Caco-2 (cell line): Measurements from ENCODE around the gene PTP4A1. TPM values are rescaled to one million over a fixed set of nuclear protein-coding genes. Genes with fewer than 3 reads are reported as not detected.
"Not testable (repeated sequence)": the region's sequence is repeated elsewhere in the genome, so short reads cannot be mapped to it uniquely, and the experiment has no call there.

ENCODE experiments used
- BruUV-seq: library from RNA; stranded (reverse); fragments of 400-500 nt; replicated peaks from 2 replicates; lab custom pipeline; 2021; lab: Mats Ljungman, UMichigan
- CTCF ChIA-PET: fragments of 300-600 bp; sonication (Branson Sonifier 250); formaldehyde crosslinking; loops from one replicate; lab custom pipeline; 2022; ENCODE audit warnings: antibody characterized with exemption; lab: Charles Lee
- POLR2A ChIA-PET: fragments of 300-600 bp; sonication (Branson Sonifier 250); formaldehyde crosslinking; loops from one replicate; lab custom pipeline; 2022; ENCODE audit warnings: antibody characterized with exemption; lab: Charles Lee
- DNase-seq, 2 experiments: peaks; one replicate each; pipeline versions ENCODE4 v3.0.0 to v3.0.0-alpha.2; 2020 to 2022
- H3K27me3 ChIP-seq: replicated peaks from 2 replicates; pipeline ENCODE4 v1.6.0; 2011; ENCODE audit warnings: low read length; ENCODE audit not compliant: control insufficient read depth, insufficient read depth
- H3K36me3 ChIP-seq: 2 replicates; pipeline ENCODE4 v1.5.1; 2011; ENCODE audit warnings: low read length; ENCODE audit not compliant: control insufficient read depth, insufficient read depth
- H3K4me1 ChIP-seq: fragments of 250-450 bp; sonication (Bioruptor Pico); 2 replicates; pipeline ENCODE4 v1.5.1; 2020; ENCODE audit warnings: mild to moderate bottlenecking
- H3K4me3 ChIP-seq: 2 replicates; pipeline ENCODE4 v1.5.1; 2011; ENCODE audit warnings: low read depth, mild to moderate bottlenecking, control low read depth, low read length
- H3K9me3 ChIP-seq: fragments of 250-450 bp; sonication (Bioruptor Pico); 2 replicates; pipeline ENCODE4 v1.5.1; 2020; ENCODE audit warnings: mild to moderate bottlenecking, moderate library complexity
- H3K27ac Mint-ChIP-seq: one replicate; pipeline ENCODE4 v1.8.0; 2022; ENCODE audit warnings: mixed read lengths; ENCODE audit not compliant: unreplicated experiment
- H3K27me3 Mint-ChIP-seq: one replicate; pipeline ENCODE4 v1.8.0; 2022; ENCODE audit warnings: mixed read lengths; ENCODE audit not compliant: insufficient read depth, unreplicated experiment
- H3K36me3 Mint-ChIP-seq: one replicate; pipeline ENCODE4 v1.8.0; 2022; ENCODE audit warnings: mild to moderate bottlenecking, mixed read lengths; ENCODE audit not compliant: insufficient read depth, unreplicated experiment
- H3K4me1 Mint-ChIP-seq: one replicate; pipeline ENCODE4 v1.8.0; 2022; ENCODE audit warnings: low read depth, mixed read lengths; ENCODE audit not compliant: unreplicated experiment
- H3K4me3 Mint-ChIP-seq: one replicate; pipeline ENCODE4 v1.8.0; 2022; ENCODE audit warnings: mild to moderate bottlenecking, moderate library complexity, mixed read lengths; ENCODE audit not compliant: unreplicated experiment
- H3K9me3 Mint-ChIP-seq: one replicate; pipeline ENCODE4 v1.8.0; 2022; ENCODE audit warnings: mixed read lengths; ENCODE audit not compliant: unreplicated experiment
- intact Hi-C: fragments of 100-400 bp; cut with micrococcal nuclease; formaldehyde crosslinking; loops from one replicate; pipeline ENCODE4 v1.10.0; 2022; ENCODE audit not compliant: unreplicated experiment
- total RNA-seq: library from RNA; stranded (reverse); gene quantifications from 2 replicates; pipeline ENCODE4 v1.2.3, GENCODE V29; 2022
- TF ChIP-seq, protein P1 (sequence below), 2 experiments: fragments of 200-600 bp in 1 of 2; IDR thresholded peaks; 1 replicate in 1 of 2; 2 replicates in 1 of 2; pipeline versions ENCODE4 v1.5.1 to v1.8.0; 2011 to 2022; ENCODE audit warnings: antibody characterized with exemption in 1 of 2, control low read depth in 1 of 2, inconsistent platforms in 1 of 2, low read depth in 1 of 2, low read length in 1 of 2, mild to moderate bottlenecking in 1 of 2, moderate library complexity in 1 of 2; ENCODE audit not compliant: insufficient read depth in 1 of 2, severe bottlenecking in 1 of 2, unreplicated experiment in 1 of 2

PTP4A1 gene
- total RNA-seq, 1 experiment from 2014 or later: 129 TPM

DNA sequence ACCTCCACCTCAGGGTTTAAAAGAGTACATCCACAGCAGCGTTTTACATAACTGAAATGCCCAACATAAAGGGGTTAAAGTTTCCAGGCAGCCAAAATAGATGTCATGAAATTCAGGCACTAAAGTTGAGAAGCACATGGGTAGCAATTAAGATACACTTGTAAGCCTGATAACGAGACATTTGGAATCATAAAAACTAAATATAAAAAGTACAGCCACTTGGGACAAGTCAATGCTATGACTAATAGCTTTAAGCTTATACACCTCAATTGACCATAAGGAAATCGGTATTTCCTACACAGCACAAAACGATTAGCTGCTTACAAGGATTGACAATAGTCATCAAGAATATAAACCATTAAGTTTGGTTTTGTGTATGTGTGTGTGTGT lies 11.8 kb downstream of the PTP4A1 start:
- Histone ChIP-seq H3K4me3 (no peak overlapping the region), H3K9me3 (no peaks in the 10 kb centered on the region), H3K4me1 (no peaks in the 10 kb centered on the region), H3K36me3 (peaks cover 4% of the 10 kb centered on the region), H3K27me3 (no peaks in the 10 kb centered on the region)
- POLR2A ChIA-PET: no interaction called here
- TF ChIP-seq, protein P1, sequence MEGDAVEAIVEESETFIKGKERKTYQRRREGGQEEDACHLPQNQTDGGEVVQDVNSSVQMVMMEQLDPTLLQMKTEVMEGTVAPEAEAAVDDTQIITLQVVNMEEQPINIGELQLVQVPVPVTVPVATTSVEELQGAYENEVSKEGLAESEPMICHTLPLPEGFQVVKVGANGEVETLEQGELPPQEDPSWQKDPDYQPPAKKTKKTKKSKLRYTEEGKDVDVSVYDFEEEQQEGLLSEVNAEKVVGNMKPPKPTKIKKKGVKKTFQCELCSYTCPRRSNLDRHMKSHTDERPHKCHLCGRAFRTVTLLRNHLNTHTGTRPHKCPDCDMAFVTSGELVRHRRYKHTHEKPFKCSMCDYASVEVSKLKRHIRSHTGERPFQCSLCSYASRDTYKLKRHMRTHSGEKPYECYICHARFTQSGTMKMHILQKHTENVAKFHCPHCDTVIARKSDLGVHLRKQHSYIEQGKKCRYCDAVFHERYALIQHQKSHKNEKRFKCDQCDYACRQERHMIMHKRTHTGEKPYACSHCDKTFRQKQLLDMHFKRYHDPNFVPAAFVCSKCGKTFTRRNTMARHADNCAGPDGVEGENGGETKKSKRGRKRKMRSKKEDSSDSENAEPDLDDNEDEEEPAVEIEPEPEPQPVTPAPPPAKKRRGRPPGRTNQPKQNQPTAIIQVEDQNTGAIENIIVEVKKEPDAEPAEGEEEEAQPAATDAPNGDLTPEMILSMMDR (IDR thresholded peaks at IDR 0.05; ENCODE audit: insufficient read depth in 1 of 2, low read depth in 1 of 2, low read length in 1 of 2, severe bottlenecking in 1 of 2, unreplicated experiment in 1 of 2): no peak
- Mint-ChIP-seq H3K27ac (no peak overlapping the region), H3K27me3 (no peaks in the 10 kb centered on the region), H3K9me3 (no peaks in the 10 kb centered on the region), H3K36me3 (peaks cover 49% of the 10 kb centered on the region), H3K4me1 (no peaks in the 10 kb centered on the region), H3K4me3 (no peak overlapping the region)
- BruUV-seq: no TSS peak
- intact Hi-C loops: no loop called here
- no peak for DNase-seq
- CTCF ChIA-PET: no interaction called here

DNA sequence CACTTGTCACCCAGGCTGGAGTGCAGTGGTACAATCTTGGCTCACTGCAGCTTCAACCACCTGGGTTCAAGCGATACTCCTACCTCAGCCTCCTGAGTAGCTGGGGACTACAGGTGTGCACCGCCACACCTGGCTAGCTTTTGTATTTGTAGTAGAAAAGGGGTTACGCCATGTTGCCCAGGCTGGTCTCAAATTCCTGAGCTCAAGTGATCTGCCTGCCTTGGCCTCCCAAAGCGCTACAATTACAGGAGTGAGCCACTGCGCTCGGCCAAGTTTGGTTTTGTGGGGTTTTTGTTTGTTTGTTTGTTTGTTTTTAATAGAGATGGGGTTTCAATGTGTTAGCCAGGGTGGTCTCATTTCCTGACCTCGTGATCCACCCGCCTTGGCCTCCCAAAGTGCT lies 12.3 kb downstream of the PTP4A1 start:
- H3K27me3 ChIP-seq: no peaks in the 10 kb centered on the region
- H3K27ac Mint-ChIP-seq: no peak overlapping the region
- no peaks in the 10 kb centered on the region for H3K9me3 ChIP-seq
- H3K4me1 ChIP-seq: no peaks in the 10 kb centered on the region
- no peaks in the 10 kb centered on the region for H3K4me1 Mint-ChIP-seq
- peaks cover 4% of the 10 kb centered on the region for H3K36me3 ChIP-seq
- no TSS peak for BruUV-seq
- no peak for DNase-seq
- ChIA-PET CTCF (no interaction called here), POLR2A (no interaction called here)
- H3K4me3 Mint-ChIP-seq: no peak overlapping the region
- H3K27me3 Mint-ChIP-seq: no peaks in the 10 kb centered on the region
- intact Hi-C loops: no loop called here
- H3K9me3 Mint-ChIP-seq: no peaks in the 10 kb centered on the region
- peaks cover 48% of the 10 kb centered on the region for H3K36me3 Mint-ChIP-seq
- no peak overlapping the region for H3K4me3 ChIP-seq
- TF ChIP-seq, protein P1 (IDR thresholded peaks at IDR 0.05; ENCODE audit: insufficient read depth in 1 of 2, low read depth in 1 of 2, low read length in 1 of 2, severe bottlenecking in 1 of 2, unreplicated experiment in 1 of 2): no peak

DNA sequence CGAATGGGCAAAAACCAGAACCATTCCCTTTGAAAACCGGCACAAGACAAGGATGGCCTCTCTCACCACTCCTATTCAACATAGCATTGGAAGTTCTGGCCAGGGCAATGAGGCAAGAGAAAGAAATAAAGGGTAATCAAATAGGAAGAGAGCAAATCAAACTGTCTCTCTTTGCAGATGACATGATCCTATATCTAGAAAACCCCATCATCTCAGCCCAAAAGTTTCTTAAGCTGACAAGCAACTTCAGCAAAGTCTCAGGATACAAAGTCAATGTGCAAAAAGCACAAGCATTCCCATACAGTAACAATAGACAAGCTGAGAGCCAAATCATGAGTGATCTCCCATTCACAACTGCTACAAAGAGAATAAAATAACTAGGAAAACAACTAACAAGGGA lies 13.4 kb downstream of the PTP4A1 start:
- H3K4me1 ChIP-seq, H3K9me3 ChIP-seq, intact Hi-C loops, DNase-seq, POLR2A ChIA-PET, H3K4me3 Mint-ChIP-seq, H3K27ac Mint-ChIP-seq, H3K27me3 Mint-ChIP-seq, BruUV-seq, H3K4me3 ChIP-seq, CTCF ChIA-PET, H3K9me3 Mint-ChIP-seq, H3K4me1 Mint-ChIP-seq, H3K27me3 ChIP-seq, H3K36me3 ChIP-seq: not testable (repeated sequence)
- H3K36me3 Mint-ChIP-seq: peaks cover 37% of the 10 kb centered on the region

DNA sequence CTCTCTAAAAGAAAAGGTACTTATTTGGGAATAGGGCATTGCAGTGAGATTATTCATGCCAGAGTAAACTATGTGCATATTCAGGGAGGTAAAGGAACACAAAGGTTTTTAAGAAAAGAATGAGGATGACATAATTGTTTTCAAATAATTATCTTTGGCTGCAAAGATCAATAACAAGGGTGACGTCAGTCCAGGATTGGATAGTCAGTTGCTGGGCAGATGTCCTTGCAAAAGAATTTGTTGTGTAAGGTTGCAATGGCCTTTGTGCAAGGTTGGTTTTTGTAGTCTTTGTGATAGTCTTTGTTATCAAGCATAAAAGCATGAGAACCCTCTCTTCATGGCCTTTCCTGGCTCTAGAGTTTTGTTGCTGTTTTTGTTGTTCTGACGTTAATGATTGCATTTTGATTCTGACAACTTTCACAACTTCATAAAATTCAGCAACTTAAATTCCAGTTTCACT lies 17.7 kb downstream of the PTP4A1 start:
- POLR2A ChIA-PET: no interaction called here
- no peak for DNase-seq
- H3K36me3 Mint-ChIP-seq: no peaks in the 10 kb centered on the region

More for the DNA sequence above, 17.7 kb downstream of the PTP4A1 start:
- H3K27me3 ChIP-seq: no peaks in the 10 kb centered on the region
- BruUV-seq: no TSS peak
- no peaks in the 10 kb centered on the region for H3K4me1 ChIP-seq
- no peak overlapping the region for H3K4me3 ChIP-seq
- no peaks in the 10 kb centered on the region for H3K9me3 ChIP-seq
- no peak overlapping the region for H3K27ac Mint-ChIP-seq
- no peaks in the 10 kb centered on the region for H3K4me1 Mint-ChIP-seq
- no peaks in the 10 kb centered on the region for H3K27me3 Mint-ChIP-seq
- intact Hi-C loops: loop anchor here (1.0 to 10.0 kb wide), 2 partner anchors 8 to 105 kb away; no protein-coding TSS in a partner anchor
- H3K36me3 ChIP-seq: no peaks in the 10 kb centered on the region
- no peak overlapping the region for H3K4me3 Mint-ChIP-seq
- no peaks in the 10 kb centered on the region for H3K9me3 Mint-ChIP-seq
- TF ChIP-seq, protein P1 (IDR thresholded peaks at IDR 0.05; ENCODE audit: insufficient read depth in 1 of 2, low read depth in 1 of 2, low read length in 1 of 2, severe bottlenecking in 1 of 2, unreplicated experiment in 1 of 2): no peak
- CTCF ChIA-PET: no interaction called here
